ENCODE measurements around the gene STK17A.
"Not testable (repeated sequence)": the region's sequence is repeated elsewhere in the genome, so short reads cannot be mapped to it uniquely, and the experiment has no call there.

STK17A gene

GRCh38 chr7:43569424-43569823, 13.5 kb upstream of the STK17A start:
- no peak for DNase-seq

GRCh38 chr7:43570688-43571365, 12.1 kb upstream of the STK17A start:
- DNase-seq, result no peak

GRCh38 chr7:43572516-43573049, 10.3 kb upstream of the STK17A start:
- DNase-seq, result no peak

GRCh38 chr7:43573832-43574231, 9.1 kb upstream of the STK17A start:
- DNase-seq, result not testable (repeated sequence)

GRCh38 chr7:43575506-43575905, 7.4 kb upstream of the STK17A start:
- no peak for DNase-seq

GRCh38 chr7:43576241-43576640, 6.7 kb upstream of the STK17A start:
- DNase-seq, result no peak

GRCh38 chr7:43577485-43577951, 5.4 kb upstream of the STK17A start:
- no peak for DNase-seq

GRCh38 chr7:43583424-43584194, 701 bp downstream of the STK17A start:
- DNase-seq, result peak; percentile 41

- DNase-seq, result no peak
These were observed 1.3 kb downstream of the STK17A start for GRCh38 chr7:43584195-43584586.

- DNase-seq, result not testable (repeated sequence)
These were observed 1.8 kb downstream of the STK17A start for GRCh38 chr7:43584733-43585132.

- DNase-seq, result no peak
These were observed 2.7 kb downstream of the STK17A start for GRCh38 chr7:43585562-43585961.

- DNase-seq, result no peak
These were observed 3.5 kb downstream of the STK17A start for GRCh38 chr7:43586251-43586900.

- DNase-seq, result no peak
These were observed 5.7 kb downstream of the STK17A start for GRCh38 chr7:43588477-43589132.

GRCh38 chr7:43589133-43589478, 6.2 kb downstream of the STK17A start:
- no peak for DNase-seq

- no peak for DNase-seq
These were observed 6.8 kb downstream of the STK17A start for GRCh38 chr7:43589728-43590127.

- DNase-seq, result no peak
These were observed 8.1 kb downstream of the STK17A start for GRCh38 chr7:43590862-43591557.

GRCh38 chr7:43591558-43592180, 8.8 kb downstream of the STK17A start:
- DNase-seq, result no peak

- no peak for DNase-seq
These were observed 9.4 kb downstream of the STK17A start for GRCh38 chr7:43592326-43592725.

- DNase-seq, result no peak
These were observed 10.1 kb downstream of the STK17A start for GRCh38 chr7:43593010-43593409.

- no peak for DNase-seq
These were observed 11.1 kb downstream of the STK17A start for GRCh38 chr7:43594020-43594419.

- not testable (repeated sequence) for DNase-seq
These were observed 13.5 kb downstream of the STK17A start for GRCh38 chr7:43596426-43596825.

- no peak for DNase-seq
These were observed 17.1 kb downstream of the STK17A start for GRCh38 chr7:43600056-43600455.

All from NCI-H2227 treated with DMSO at 0.1 percent for 48 hours (cell line).